Cardiac fibroblast (primary cell): Measurements from ENCODE around the gene SFMBT2.

Source experiments
- DNase-seq, 2 donors: peaks; one replicate each; pipeline versions ENCODE4 v3.0.0 to v3.0.0-alpha.2; 2010; ENCODE audit warnings: low read depth in 2 of 2
- H3K4me3 ChIP-seq, 2 donors: replicated peaks in 1 of 2; 1 replicate in 1 of 2; 2 replicates in 1 of 2; pipeline ENCODE4 v1.5.1; 2011; ENCODE audit warnings: low read depth in 2 of 2, low read length in 2 of 2, mild to moderate bottlenecking in 2 of 2, moderate library complexity in 1 of 2
- CTCF ChIP-seq: IDR thresholded peaks from one replicate; pipeline ENCODE4 v1.5.1; 2011; ENCODE audit warnings: low read depth, mild to moderate bottlenecking, low read length, inconsistent platforms

The SFMBT2 gene

GRCh38 chr10:7164955-7165354 is 245.9 kb downstream of the SFMBT2 start:
- no peak for DNase-seq
- TF ChIP-seq CTCF: no peak

GRCh38 chr10:7162331-7162730 is 248.5 kb downstream of the SFMBT2 start:
- TF ChIP-seq CTCF: no peak
- no peak overlapping the region for H3K4me3 ChIP-seq
- no peak for DNase-seq

More at GRCh38 chr10:7164955-7165354, 245.9 kb downstream of the SFMBT2 start:
- no peak overlapping the region for H3K4me3 ChIP-seq

- H3K4me3 ChIP-seq: no peak overlapping the region
- peak in 1 of 2 donors; percentile 93 for DNase-seq
- TF ChIP-seq CTCF: no peak
These were observed 249.2 kb downstream of the SFMBT2 start for GRCh38 chr10:7161484-7162250.

GRCh38 chr10:7159928-7160327 is 250.9 kb downstream of the SFMBT2 start:
- H3K4me3 ChIP-seq: no peak overlapping the region
- TF ChIP-seq CTCF: no peak
- DNase-seq: no peak

- H3K4me3 ChIP-seq: no peak overlapping the region
- DNase-seq: no peak
- no peak for TF ChIP-seq CTCF
These were observed 251.3 kb downstream of the SFMBT2 start for GRCh38 chr10:7159517-7159916.

- TF ChIP-seq CTCF: no peak
- DNase-seq: no peak
- H3K4me3 ChIP-seq: no peak overlapping the region
These were observed 253.7 kb downstream of the SFMBT2 start for GRCh38 chr10:7157091-7157490.

- DNase-seq: peak in 1 of 2 donors; percentile 52
- TF ChIP-seq CTCF: no peak
- no peak overlapping the region for H3K4me3 ChIP-seq
These were observed 257.1 kb downstream of the SFMBT2 start for GRCh38 chr10:7153750-7154149.
